NCI-H2107 treated with DMSO at 0.1 percent for 48 hours (cell line): Measurements from ENCODE around the gene PHLPP1.

Source experiments
- DNase-seq: peaks from one replicate; lab custom pipeline; 2025; ENCODE audit not compliant: unreplicated experiment; lab: John Stamatoyannopoulos, UW

The PHLPP1 gene

DNA sequence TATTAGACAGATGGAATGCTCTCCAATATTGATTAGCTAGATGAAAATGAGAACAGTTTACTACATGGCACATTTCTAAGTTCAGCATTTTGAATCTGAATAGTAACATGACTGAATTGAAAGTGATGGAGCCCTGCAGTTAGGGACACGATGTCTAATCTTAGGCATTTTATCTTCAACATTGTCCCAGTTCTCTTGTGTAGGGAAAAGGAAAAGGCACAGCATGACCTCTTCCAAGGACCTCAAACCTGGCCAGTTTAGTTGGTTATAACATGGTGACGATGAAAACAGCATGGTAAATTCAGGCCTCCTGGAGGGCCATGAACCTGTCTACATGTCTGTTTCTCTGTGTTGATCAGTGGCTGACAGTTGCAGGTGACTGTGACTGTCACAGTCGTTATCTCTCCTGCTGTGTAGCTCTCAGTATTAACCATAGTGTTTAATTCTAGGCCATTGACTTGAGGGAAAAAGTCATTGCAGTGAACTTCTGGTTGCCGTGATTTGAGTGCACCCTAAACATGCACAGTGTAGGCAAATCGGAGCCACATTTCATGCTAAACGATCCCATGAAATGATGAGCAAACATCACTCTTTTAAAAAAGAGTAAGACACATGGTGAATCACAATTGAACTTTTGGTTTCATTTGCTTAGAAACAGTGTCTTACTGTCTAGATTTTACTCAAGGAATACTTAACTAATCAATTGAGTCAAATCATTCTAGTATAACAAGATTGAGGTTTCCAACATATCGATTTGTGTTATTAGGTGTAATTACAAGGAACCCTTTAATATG is 129.7 kb downstream of the PHLPP1 start:
- DNase-seq = no peak

DNA sequence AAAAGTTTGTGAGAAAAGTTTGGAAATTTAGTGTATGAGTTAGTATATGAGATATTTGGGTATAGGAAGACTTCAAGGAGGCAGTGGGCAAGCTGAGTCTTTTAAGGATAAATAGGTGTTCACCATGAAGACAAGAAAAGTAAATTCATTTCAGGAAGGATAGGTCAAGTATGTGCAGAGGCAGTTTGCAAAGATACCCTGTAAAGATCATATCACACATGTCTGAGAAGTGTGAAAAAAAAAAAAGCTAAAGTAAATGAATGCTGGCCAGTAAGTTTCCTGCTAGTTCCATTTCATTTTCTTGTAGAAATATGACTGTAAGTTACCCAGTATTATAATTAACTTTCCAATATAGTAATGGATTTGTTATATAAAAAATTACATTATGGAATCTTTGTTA is 131.0 kb downstream of the PHLPP1 start:
- no peak for DNase-seq

DNA sequence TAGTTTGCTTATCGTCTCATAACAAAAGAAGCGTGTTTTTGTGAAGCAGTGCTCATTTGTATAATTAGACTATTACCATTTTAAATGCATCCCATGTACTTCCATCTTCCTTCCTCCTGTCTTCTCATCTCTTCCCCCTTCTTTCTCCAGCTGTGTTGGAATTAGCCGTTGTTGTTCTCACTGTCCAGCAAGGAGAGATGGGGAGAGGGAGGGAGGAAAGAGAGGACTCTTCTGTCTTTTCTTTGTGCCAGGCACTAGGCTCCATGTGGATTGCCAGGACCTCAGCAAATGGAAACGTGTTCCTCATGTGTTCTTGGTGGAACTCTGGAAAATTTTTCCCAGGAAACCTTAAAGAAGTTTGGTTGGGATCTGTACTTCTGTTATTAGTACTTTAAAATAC is 131.7 kb downstream of the PHLPP1 start:
- DNase-seq = no peak

DNA sequence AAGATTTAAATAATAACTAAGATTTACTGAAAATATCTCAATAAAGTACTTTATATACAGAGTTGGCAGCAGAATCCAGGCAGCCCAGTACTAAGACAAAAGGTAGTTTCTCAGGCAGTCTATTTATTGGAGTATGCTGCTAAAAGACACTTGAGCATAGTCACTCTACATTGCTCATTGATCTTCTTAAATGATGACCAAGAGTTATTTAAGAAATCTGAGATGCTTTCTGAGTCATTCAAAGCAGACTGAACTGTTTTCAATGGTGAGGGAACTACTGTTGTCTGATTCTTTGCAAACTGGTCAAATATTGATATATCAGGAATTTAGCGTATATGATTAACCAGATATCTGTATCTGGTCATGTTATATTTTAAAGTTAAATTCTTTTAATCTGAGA is 133.6 kb downstream of the PHLPP1 start:
- no peak for DNase-seq

DNA sequence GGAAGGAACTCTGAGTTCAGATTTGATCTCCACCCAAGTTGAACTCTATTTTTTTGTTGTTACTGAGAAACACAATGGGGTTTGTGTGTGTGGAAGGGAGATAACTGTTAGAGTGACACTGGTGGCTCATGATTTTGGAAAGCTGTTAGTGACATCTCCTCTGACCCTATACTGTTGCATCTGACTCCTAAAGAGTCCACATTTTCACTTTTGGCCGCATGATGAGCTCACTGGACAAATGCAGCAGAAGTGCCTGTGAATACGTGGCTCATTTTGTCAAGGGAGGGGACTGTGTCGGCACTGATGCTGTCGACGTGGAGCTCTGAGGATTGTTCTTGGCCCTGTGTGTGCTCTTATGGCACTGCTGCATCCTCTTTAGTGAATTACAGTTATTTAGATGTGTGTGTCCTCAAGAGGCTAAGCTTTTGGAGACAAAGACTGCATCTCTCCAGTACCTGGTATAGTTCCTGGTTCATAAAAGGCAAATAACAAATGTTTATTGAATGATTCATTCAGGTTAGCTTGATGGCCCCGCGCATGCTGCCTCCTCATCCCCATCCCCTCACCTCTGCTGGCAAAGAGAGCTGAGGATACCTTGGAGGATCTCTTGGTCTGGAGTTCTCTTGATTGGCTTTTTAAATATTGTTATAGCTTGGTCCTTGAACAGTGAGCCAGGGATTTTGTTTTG is 135.4 kb downstream of the PHLPP1 start:
- no peak for DNase-seq

DNA sequence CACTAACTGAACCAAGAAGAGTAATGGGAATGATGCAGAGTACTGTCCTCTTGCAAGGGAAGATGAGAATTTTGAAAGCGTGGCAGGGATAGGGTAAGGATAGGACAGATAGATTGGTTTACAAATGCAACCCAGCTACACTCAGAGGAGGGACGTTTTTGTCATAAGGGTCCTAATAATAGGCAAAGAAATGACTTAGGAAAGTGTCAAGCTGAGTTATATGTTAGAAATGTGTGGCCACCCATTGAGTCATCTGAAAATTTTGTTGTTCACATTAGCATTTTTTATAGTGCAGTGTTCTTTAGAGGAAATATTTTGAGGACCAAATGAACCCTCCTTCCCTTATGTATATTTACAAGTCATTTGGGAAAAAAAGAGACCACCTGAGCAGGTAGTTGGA is 137.5 kb downstream of the PHLPP1 start:
- no peak for DNase-seq

DNA sequence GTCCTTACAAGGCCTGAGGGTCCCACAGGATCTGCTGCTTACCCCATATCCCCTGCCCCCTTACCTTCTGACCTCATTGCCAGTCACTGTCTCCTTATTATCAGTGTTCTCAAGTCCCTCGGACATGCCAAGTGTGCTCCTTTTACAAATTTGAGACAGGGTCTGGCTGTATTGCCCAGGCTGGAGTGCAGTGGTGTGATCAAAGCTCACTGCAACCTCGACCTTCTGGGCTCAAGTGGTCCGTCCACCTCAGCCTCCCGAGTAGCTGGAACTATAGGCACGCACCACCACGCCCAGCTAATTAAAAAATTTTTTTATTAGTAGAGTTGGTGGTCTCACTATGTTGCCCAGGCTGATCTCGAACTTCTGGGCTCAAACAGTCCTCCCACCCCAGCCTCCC is 141.0 kb downstream of the PHLPP1 start:
- DNase-seq = no peak

DNA sequence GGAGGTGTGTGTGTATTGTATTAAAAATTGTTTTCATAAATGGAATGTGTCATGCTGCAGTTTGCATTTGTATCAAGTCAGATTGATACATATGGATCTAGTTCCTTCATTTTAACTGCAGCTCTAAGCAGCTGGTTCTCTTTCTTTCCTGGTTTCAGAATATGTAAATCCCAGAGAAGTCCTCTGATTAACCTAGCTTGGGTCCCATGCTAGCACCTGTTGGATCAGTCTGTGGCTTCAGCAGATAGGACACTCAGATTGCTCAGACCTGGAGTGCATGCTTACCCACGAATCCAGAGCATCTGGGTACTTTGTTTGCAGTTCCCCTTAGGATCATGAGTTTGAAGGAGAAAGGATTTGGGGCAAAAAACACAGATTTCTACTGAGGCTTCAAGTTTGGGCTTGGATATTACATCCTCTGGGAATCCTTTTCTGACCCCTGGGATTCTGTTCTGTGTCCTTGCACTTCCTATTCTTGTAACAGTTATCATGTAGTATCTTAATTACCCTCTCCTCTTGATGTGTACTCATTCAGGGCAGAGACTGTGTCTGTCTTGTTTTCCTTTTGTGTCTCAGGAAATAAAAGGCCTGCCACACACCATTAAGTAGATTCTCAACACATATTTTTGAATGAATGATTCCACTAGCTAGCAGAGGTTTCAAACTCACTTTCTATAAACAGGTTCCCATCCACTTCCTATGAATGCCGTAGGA is 142.1 kb downstream of the PHLPP1 start:
- DNase-seq = no peak

DNA sequence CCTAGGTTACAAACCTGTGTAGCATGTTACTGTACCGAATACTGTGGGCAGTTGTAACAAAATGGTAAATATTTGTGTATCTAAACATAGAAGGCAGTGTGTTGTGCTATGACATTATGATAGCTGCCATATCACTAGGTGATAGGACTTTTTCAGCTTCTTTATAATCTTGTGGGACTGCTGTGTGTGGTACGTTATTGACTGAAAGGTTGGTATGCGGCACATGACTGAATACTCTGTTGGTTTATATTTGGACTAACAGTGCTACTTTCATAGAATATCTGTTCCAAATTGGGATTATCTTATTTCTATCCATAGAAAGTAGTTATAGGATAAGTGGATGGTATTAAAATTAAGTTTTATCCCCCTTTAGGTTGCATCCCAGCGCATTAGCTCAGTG is 144.7 kb downstream of the PHLPP1 start:
- DNase-seq = no peak

DNA sequence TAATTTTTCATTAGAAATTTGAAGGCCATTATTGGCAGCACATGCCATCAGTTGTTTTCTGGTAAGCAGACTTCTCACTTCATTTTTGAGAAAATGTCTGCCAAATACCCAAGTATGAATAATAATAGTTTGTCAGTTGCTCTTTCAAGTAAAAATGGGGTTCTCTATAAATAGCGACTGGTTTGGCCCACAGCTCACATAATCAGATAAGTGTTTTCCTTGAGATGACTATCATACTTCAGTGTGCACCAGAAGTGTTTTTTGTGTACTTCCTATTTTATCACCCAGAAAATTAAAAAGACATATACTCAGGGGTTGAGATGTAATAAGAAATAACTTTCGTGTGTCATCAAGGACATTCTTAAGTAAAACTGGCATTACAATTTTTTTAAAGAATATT is 147.1 kb downstream of the PHLPP1 start:
- DNase-seq = no peak

DNA sequence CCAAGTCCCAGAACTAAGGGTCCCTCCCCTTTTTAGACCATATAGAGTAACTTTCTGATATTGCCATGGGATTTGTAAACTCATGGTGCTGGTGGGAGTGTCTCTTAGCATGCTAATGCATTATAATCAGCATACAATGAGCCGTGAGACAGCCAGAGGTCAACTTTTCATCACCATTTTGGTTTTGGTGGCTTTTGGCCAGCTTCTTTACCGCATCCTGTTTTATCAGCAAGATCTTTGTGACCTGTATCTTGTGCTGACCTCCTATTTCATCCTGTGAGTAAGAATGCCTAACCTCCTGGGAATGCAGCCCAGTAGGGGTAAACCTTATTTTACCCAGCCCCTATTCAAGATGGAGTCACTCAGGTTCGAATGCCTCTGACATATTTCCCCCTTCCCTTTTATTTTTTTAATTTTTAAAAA is 148.2 kb downstream of the PHLPP1 start:
- DNase-seq = no peak

DNA sequence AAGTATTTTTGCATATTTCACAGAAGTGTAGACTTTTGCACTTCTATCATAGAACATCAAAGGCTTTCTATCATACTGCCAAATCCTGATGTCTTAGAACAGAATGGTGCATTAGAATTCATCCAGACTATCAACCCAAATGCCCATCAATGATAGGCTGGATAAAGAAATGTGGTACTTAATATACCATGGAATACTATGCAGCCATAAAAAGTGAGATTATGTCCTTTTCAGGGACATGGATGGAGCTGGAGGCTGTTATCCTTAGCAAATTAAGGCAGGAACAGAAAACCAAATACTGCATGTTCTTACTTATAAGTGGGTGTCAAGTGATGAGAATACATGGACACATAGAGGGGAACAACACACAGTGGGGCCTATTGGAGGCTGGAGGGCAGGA is 150.2 kb downstream of the PHLPP1 start:
- no peak for DNase-seq

DNA sequence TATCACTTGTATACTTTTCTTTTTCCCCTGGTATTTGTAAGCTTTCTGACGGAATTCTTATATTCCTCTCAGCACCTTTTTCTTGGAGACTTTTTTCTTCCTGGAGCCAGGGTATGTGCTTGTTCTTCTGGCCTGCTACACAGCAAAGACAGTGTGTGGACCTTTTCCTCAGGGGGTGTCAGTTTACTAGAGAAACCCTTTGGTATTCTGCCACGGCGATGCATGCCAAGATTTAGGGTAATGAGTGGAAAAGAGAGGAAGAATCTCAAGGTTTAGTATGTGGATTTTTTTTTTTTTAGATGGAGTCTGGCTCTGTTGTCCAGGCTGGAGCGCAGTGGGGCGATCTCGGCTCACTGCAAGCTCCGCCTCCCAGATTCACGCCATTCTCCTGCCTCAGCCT is 152.2 kb downstream of the PHLPP1 start:
- no peak for DNase-seq

DNA sequence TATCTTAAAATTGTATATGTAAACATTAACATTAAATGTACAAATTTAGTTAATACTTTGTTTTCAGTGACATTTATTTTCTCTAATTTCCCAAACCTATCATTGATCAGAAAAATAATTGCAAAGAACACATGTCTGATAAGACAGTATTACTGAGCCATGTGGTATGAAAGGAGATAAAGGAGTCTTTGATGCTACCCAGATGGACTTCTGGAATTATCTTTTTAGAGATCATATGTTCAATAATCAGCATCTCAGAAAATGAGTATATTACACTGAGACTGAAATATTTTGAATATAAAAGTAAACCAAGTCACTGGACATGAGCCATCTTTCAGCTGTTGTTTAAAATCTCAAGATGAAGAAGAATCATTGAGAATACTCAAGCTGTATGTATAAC is 153.3 kb downstream of the PHLPP1 start:
- no peak for DNase-seq

DNA sequence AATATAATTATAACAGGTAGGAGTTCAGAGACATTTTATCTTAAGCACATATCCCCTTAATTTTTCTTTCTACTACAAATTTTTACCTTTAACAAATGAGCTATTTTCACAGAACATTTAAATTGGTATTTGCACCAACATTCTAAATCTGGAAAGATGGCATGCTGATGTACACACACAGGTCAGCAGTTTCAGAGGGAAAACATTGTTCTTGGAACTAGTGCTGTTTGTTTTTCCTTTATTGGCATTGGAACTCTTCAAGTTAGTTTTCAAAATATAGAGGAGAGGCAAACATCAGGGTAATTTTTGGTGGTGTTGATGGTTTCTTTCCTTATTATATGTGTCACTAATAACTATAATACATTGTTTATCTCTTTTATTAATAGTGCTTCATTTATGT is 155.3 kb downstream of the PHLPP1 start:
- no peak for DNase-seq

DNA sequence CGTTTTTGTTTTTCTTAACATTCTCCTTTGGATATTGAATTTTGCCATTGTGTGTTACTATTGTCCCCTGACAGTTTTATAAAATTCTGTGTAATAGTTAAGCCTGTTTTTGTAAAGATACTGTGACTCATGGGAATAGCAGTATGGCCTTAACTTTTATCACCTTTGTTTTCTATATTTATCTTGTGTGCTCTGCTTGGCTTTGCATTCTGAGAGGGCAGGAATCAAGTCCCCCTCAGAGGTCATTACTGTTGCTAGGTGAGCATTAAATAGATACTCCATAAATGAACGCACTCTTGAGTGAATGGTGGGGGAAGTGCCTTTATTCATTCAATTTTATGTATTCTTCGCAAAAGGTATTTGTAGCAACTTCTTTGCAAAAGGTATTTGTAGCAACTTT is 160.0 kb downstream of the PHLPP1 start:
- DNase-seq = no peak

DNA sequence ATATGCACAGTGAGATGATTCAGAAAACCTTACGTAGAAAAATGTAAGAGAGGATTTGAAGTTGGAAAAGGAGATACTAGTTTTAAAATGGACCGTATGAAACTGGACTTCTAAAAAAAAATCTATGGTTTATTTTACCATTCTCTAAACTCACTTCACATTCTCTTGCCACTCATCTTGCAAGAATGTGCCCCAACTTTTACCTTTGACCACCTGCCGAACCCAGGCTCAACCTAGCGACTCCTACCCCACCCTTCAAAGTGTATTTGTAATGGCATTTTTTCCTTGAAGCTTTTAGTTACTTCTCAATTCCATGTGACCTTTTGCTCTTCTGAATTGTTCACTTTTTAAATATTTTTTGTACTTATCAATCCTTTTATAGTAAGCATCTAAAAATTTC is 160.8 kb downstream of the PHLPP1 start:
- DNase-seq = no peak

DNA sequence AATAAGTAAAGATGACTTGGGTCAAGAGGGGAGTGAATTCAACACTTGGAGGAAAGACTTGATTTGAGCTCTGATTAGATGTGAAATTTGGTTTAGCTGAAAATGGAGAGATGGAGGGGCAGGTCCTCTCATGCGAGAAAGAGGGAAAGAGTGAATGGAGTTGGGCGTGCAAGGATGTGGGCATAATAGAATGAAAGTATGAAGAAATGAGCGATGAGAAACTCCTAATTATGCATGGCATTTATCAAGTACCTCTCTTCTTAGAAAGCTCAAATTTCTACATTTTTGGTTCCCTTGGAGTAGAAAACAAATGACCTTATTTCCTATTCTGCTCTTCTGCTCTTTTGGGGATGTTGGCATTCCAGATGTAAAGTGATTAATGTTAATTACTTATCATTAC is 161.5 kb downstream of the PHLPP1 start:
- DNase-seq = no peak

DNA sequence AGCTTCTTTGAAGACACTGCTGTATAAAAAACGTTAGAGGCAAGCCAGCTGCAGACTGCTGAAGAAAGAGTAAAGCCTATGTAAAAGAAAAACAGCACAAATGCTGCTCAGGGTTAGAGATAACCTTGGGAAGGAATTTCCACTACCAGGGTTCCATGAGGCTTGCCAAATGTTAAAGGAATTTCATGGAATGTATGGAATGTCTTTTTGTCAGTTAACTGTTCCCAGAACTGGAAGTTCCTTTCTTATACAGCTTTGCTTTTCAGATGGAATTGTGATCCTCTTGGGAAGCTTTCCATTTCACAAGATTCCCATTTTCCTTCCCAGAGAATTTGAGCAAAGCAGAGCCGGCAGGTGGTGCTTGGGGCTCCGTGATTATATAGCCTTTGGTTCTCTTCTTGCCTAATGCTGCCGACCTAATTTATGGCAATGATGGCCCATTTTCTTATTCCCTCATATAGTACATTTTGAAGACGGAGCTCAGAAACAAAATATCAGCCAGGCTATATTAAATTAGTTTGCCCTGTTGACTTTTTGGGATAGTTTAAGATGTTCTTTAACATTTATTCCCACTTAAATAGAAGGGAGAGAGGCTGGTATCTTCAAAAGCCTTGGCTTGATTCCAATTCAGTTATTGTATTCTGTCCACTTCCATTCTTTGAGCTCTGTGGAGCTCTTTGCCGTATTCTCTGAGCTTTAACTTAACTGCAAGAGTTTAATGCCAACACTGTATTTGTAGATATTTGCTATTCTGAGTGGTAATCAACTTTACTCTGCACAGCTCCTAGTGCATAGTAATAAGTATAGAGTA is 162.3 kb downstream of the PHLPP1 start:
- no peak for DNase-seq

DNA sequence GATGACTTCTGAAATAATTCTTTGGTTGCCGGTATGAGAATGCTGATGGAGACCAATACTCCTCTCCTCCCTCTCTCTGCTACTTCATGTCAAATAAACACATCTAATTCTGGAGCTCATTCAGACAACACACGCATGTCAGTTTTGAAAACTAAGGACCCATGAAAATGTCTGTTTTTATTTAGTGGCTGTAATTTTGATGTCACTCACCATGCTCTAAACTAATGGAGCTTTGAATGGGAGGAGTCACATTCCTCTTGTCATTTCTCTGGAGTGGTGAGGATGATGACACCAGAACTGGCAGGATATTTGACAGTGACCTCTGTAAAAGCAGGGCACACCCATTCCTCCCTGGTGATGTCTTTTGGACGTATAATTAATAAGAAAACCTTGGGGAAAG is 163.0 kb downstream of the PHLPP1 start:
- DNase-seq = no peak

DNA sequence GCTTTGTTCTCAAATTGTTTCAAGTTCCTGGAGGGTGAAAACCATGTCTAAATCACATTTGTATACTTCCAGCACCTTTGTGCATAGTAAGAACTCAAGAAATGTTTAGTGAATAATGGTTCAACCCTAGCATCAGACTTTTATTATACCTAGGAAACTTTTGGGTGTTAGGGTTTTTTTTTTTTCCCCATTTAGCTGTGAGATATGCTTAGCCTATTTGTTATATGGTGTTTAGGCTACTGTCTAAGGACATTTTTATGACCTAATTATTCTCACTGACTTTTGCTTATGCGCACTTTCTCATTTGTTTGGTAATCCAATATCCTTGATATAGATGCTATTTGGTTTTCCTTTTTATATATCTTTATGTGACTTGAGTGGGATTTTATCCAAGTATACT is 164.7 kb downstream of the PHLPP1 start:
- DNase-seq = no peak
